HG02678 (cell line): ENCODE measurements around the gene RGPD4.

Experiments used
- ATAC-seq: cut with Tn5 transposase; IDR thresholded peaks from one replicate; pipeline ENCODE4 v1.9.1; 2021; ENCODE audit warnings: mild to moderate bottlenecking, moderate library complexity; ENCODE audit not compliant: unreplicated experiment

Gene RGPD4

GRCh38 chr2:107927034-107927534 lies 100.4 kb downstream of the RGPD4 start:
- no peak for ATAC-seq

DNA sequence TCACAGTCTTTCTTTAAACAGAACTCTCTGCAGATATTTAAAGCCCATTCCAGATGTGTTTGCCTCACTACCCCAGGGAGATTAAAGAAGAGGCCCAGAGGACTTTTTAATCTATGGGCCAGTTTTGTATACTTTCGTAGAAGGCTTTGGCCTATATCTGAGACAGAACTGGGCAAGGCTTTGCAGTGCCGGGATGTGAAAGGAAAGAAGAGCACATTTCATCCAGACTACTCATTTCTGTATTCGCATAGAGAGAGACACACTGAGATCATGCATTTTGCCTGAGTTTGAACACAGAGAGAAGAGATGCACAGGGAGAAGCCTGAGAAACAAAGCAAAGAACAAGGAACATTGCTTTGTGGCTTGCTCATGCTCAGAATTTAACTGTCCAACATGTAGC lies 104.7 kb downstream of the RGPD4 start:
- no peak for ATAC-seq

GRCh38 chr2:107932488-107932887 lies 105.8 kb downstream of the RGPD4 start:
- ATAC-seq, result no peak

DNA sequence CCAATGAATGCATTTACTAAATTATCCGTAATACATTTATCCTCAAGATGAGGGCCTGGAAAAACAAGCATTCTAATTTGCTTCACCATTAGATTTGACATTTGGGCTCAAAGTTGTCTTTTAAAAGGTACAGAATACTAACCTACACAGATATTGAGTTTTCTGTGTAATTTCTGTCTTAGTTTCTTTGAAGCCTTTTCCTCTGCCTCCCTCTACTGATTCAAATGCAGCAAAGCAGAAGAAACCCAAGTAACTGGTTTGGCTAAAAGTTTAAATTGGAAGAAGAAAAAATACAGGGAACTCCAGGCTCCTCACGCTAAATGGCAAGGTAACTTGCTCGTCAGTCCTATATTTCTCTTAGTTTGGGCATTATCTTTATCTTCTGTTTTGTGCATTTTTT lies 106.3 kb downstream of the RGPD4 start:
- ATAC-seq, result no peak

DNA sequence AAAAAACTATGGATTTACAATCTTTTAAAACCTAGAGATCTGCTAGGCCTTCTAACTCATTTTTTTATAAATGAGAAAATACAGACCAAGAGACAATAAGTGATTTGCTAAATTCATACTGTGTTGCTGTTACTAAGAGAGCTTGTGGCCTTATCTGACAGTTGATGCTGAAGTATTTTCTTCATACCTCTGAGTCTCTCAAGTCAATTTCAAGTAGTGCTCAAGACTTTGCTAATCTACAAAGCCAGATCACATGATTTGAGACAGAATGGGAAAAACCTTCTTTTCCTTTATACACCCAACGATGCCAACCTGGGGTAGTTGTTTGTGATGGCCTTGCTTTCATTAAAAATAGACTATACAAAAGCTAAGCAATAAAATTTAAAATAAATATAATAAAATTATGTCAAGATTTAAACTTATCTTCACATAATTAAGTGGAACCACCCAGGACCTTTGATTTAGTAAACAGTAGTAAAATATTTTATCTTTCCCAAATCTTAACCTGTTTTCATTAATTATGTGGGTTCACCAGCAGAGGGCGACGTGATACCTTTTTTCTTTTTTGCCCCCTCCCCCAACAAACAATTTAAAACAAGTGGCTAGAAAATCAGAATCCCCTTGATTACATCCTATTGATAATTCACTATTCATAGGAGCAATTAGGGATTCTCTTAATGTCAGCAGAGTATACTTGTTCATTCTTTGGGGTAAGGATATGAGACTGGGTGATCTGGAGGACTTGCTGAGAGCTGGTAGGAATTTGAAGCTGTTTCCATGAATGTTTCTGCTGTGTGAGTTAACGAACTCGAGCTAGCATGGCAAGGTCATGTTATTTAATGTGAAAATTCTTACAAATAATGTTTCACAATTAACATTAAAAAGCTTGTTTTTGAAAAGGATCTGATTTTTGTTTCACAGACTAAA lies 110.0 kb downstream of the RGPD4 start:
- ATAC-seq, result no peak
